DMS53 treated with DMSO at 0.1 percent for 48 hours (cell line): ENCODE measurements around the gene PAPOLG.
"Not testable (repeated sequence)": the region's sequence is repeated elsewhere in the genome, so short reads cannot be mapped to it uniquely, and the experiment has no call there.

Source experiments
- DNase-seq: peaks from one replicate; lab custom pipeline; 2025; ENCODE audit not compliant: unreplicated experiment; lab: John Stamatoyannopoulos, UW

PAPOLG gene

GRCh38 chr2:60821587-60822302 lies 65.7 kb downstream of the PAPOLG start:
- DNase-seq: no peak

GRCh38 chr2:60822987-60823386 lies 66.9 kb downstream of the PAPOLG start:
- DNase-seq: no peak

GRCh38 chr2:60823694-60824305 lies 67.7 kb downstream of the PAPOLG start:
- no peak for DNase-seq

GRCh38 chr2:60825666-60826065 lies 69.6 kb downstream of the PAPOLG start:
- no peak for DNase-seq

DNA sequence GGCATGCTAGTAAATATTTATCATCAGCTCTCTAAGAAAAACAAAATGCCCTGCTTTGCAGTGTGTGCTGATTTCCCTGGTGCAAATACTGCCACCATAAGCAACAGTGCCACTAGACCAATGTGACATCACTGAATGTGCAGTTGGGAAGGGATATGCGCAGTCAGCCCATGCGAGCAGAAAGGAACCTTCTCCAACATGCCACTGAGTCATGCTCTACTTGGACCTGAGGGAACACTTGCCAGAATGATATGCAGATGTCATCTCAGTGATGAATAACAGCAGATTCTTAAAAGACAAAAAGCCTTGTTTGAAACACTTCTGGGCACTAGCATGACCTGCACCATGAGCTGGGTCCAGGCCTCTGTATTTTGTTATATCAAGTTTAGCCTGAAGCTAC lies 70.0 kb downstream of the PAPOLG start:
- DNase-seq: no peak

DNA sequence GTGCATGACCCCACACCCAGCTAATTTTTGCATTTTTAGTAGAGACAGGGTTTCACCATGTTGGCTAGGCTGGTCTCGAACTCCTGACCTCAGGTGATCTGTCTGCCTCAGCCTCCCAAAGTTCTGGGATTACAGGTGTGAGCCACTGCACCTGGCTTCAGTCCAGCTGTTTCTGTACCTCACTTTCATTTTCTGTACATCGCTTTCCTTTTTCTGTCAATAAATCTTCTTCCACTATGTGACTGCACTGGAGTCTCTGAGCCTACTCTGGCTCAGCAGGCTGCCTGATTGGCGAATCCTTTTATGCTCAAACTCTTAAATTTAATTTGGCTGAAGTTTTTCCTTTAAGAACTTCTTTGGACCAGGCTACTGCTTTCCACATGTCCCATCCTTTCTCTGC lies 70.8 kb downstream of the PAPOLG start:
- not testable (repeated sequence) for DNase-seq

DNA sequence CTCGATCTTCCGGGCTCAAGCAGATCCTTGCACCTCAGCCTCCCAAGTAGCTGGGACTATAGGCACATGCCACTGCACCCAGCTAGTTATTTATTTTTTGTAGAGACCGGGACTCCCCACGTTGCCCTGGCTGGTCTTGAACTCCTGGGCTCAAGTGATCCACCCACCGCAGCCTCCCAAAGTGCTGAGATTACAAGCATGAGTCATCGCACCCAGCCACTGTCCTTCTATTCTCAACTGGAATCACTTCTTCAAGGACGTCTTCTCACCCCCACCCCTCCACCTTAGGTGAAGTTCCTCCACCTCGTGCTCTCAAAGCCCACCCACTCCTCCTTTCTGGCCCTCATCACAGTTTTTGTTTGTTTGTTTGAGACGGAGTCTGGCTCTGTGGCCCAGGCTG lies 71.3 kb downstream of the PAPOLG start:
- DNase-seq: no peak

GRCh38 chr2:60830991-60831390 lies 74.9 kb downstream of the PAPOLG start:
- DNase-seq: no peak

- DNase-seq: no peak
These were observed 75.9 kb downstream of the PAPOLG start for GRCh38 chr2:60831921-60832320.

DNA sequence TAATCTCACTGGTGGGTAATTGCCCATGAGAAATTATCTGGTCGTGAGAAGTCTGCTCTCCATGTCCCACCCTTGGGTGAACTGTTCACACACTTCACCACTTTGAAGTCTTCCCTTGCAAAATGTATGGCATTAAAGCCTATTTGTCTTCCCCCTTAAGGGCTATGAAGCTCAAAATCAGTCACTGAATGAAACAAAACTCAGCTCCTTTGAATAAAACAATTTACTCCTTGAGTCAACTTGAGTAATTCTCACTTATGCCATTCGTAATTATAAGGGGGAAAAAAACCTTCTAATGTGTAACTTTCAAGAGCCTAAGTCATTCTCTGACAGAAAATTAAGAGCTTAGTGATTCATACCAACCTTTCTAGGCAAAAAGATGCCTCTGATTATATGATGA lies 76.6 kb downstream of the PAPOLG start:
- DNase-seq: no peak

DNA sequence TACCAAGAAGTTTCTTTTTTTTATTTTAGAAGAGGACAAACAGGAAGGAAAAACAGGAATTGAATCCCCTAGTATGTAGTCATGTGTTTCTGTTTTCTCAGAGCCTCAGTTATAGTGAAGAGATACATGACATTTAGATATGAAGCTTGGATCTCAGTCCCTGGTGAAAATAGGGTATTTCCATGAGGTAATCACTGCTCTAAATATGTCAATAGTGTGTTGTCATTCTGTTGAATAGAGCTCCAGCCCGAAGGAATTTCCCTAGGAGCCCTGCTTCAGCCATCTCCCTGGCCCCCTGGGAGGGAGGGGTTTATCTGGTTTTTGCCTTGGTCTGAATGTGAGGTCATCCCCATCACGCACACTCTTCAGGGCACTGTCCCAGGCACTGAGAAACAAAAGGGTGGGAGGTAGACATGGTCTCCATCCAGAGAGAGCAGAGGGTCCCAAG lies 78.2 kb downstream of the PAPOLG start:
- DNase-seq: no peak

GRCh38 chr2:60836491-60836890 lies 80.4 kb downstream of the PAPOLG start:
- DNase-seq: no peak

DNA sequence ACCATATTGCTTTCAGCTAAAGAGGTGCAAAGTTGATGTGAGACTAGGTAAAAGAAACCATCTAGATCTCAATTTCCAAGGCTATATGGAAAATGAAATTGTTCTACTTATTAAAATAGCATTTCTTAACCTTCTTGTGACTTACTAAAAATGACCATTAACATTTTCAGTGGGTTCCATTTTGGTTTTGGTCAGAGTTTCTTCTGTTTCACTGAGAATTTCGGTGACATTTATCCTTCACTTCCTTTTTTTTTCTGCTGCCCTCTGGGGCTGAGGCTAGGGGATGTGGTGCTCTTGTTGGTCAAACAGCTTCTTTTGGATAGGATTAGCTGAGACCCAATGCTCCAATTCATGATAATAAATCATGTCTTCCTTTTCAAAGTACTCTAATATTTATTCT lies 81.1 kb downstream of the PAPOLG start:
- no peak for DNase-seq

- DNase-seq: no peak
These were observed 82.4 kb downstream of the PAPOLG start for GRCh38 chr2:60838481-60838880.

- no peak for DNase-seq
These were observed 83.2 kb downstream of the PAPOLG start for GRCh38 chr2:60839126-60839813.

- DNase-seq: no peak
These were observed 84.8 kb downstream of the PAPOLG start for GRCh38 chr2:60840880-60841279.

DNA sequence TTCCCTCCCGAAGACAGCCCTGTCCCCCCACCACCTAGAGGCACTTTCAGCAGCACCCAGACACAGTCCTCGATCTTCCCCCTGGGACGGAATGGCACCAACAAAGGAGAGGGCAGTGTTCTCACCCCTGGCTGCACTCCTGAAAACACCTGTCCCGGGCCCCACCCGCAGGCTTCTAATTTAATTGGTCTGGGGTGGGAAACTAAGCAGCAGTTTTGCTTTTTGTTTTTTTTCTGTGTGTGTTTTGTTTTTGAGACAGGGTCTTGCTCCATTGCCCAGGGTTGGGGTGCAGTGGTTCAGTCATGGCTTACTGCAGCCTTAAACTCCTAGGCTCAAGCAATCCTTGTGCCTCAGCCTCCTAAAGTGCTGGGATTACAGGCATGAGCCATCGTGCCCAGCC lies 86.9 kb downstream of the PAPOLG start:
- DNase-seq: no peak

GRCh38 chr2:60844105-60844504 lies 88.0 kb downstream of the PAPOLG start:
- DNase-seq: no peak

DNA sequence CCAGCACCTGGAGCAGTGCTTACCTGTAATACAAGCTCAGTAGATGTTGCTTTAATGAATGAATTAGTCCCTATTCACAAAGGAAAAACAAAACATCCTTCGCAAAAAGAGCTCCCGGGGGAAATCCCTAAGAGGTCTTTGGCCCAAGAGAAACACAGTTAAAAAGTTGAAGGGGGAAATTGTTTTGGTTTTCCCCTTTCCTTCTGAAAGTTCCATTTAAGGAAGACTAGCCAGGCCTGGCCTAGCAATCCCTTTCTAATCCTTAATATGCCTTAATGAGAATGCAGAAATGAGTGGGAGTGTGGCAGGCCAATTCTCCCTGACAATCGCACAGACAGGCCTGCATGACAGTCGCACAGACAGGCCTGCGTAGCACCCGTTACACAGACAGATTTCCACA lies 91.8 kb downstream of the PAPOLG start:
- DNase-seq: no peak
